ENCODE results near the gene TAC1. TPM values are rescaled to one million over a fixed set of nuclear protein-coding genes. Genes with fewer than 3 reads are reported as not detected.

The TAC1 gene
- total and polyA plus RNA-seq, 7 donors = 0.03 to 0.14 TPM; not detected in 5

GRCh38 chr7:97734255-97734654 is 2.4 kb downstream of the TAC1 start:
- 36 to 68% (median 57%) methylated on average over 2 of the region's 2 CpGs for WGBS, 3 donors
- Histone ChIP-seq H3K27me3 (ENCODE audit: insufficient read depth in 3 of 3, low read length in 2 of 3) (peaks cover 3 to 47% (median 18%) of the 10 kb centered on the region in 3 donors), H3K9me3 (no peaks in the 10 kb centered on the region), H3K36me3 (ENCODE audit: insufficient read depth in 1 of 2, low read depth in 1 of 2) (no peaks in the 10 kb centered on the region), H3K27ac (no peak overlapping the region), H3K4me1 (no peaks in the 10 kb centered on the region), H3K4me3 (no peak overlapping the region)
- no peak for ATAC-seq
- intact Hi-C loops (cut with DNase I) = no loop called here
- no peak for DNase-seq
- TF ChIP-seq CTCF (IDR thresholded peaks at IDR 0.05) = no peak

GRCh38 chr7:97735075-97735474 is 3.2 kb downstream of the TAC1 start:
- no peak for DNase-seq
- Histone ChIP-seq H3K9me3 (no peaks in the 10 kb centered on the region), H3K36me3 (ENCODE audit: insufficient read depth in 1 of 2, low read depth in 1 of 2) (no peaks in the 10 kb centered on the region), H3K4me3 (no peak overlapping the region), H3K4me1 (no peaks in the 10 kb centered on the region), H3K27me3 (ENCODE audit: insufficient read depth in 3 of 3, low read length in 2 of 3) (peaks cover 3 to 47% (median 18%) of the 10 kb centered on the region in 3 donors), H3K27ac (no peak overlapping the region)
- TF ChIP-seq CTCF (IDR thresholded peaks at IDR 0.05) = no peak
- 78 to 81% (median 80%) methylated on average over 3 of the region's 3 CpGs for WGBS, 3 donors
- ATAC-seq = no peak
- intact Hi-C loops (cut with DNase I) = no loop called here

- intact Hi-C loops (cut with DNase I) = no loop called here
Measured at GRCh38 chr7:97748482-97748881, 16.6 kb downstream of the TAC1 start.

GRCh38 chr7:97751566-97751965 is 19.7 kb downstream of the TAC1 start:
- WGBS, 3 donors = 71 to 75% (median 71%) methylated on average over 2 of the region's 2 CpGs
- Histone ChIP-seq H3K9me3 (no peaks in the 10 kb centered on the region), H3K4me1 (no peaks in the 10 kb centered on the region), H3K27me3 (ENCODE audit: insufficient read depth in 3 of 3, low read length in 2 of 3) (no peaks in the 10 kb centered on the region), H3K36me3 (ENCODE audit: insufficient read depth in 1 of 2, low read depth in 1 of 2) (no peaks in the 10 kb centered on the region), H3K27ac (no peak overlapping the region), H3K4me3 (no peak overlapping the region)
- no peak for DNase-seq
- TF ChIP-seq CTCF (IDR thresholded peaks at IDR 0.05) = no peak
- ATAC-seq = no peak
- intact Hi-C loops (cut with DNase I) = no loop called here

More at GRCh38 chr7:97748482-97748881, 16.6 kb downstream of the TAC1 start:
- no peaks in the 10 kb centered on the region for H3K9me3 ChIP-seq
- H3K4me3 ChIP-seq = no peak overlapping the region
- no peak for DNase-seq
- H3K4me1 ChIP-seq = no peaks in the 10 kb centered on the region
- no peaks in the 10 kb centered on the region for H3K27me3 ChIP-seq (ENCODE audit: insufficient read depth in 3 of 3, low read length in 2 of 3)
- H3K36me3 ChIP-seq (ENCODE audit: insufficient read depth in 1 of 2, low read depth in 1 of 2) = no peaks in the 10 kb centered on the region
- no peak for ATAC-seq
- no peak for TF ChIP-seq CTCF (IDR thresholded peaks at IDR 0.05)
- H3K27ac ChIP-seq = no peak overlapping the region

GRCh38 chr7:97752215-97752614 is 20.3 kb downstream of the TAC1 start:
- Histone ChIP-seq H3K27me3 (ENCODE audit: insufficient read depth in 3 of 3, low read length in 2 of 3) (no peaks in the 10 kb centered on the region), H3K36me3 (ENCODE audit: insufficient read depth in 1 of 2, low read depth in 1 of 2) (no peaks in the 10 kb centered on the region), H3K4me1 (no peaks in the 10 kb centered on the region), H3K9me3 (no peaks in the 10 kb centered on the region), H3K4me3 (no peak overlapping the region), H3K27ac (no peak overlapping the region)
- no peak for DNase-seq
- TF ChIP-seq CTCF (IDR thresholded peaks at IDR 0.05) = no peak
- 73 to 86% (median 83%) methylated on average over 1 of the region's 1 CpG for WGBS, 3 donors
- intact Hi-C loops (cut with DNase I) = no loop called here
- ATAC-seq = no peak
